Right renal cortex interstitium (tissue), 3 donors: ENCODE data around the gene EDDM3A. TPM values are rescaled to one million over a fixed set of nuclear protein-coding genes. Genes with fewer than 3 reads are reported as not detected.
"Not testable (repeated sequence)": the region's sequence is repeated elsewhere in the genome, so short reads cannot be mapped to it uniquely, and the experiment has no call there.

Source experiments
- DNase-seq, 3 donors: peaks; one replicate each; pipeline ENCODE4 v3.0.0-alpha.2; 2013; ENCODE audit warnings: low read depth in 3 of 3, low spot score in 2 of 3
- polyA plus RNA-seq, 3 donors: library from polyadenylated mRNA; unstranded; fragments of 120-200 nt; gene quantifications; one replicate each; pipeline ENCODE4 v1.2.1, GENCODE V29; 2013; ENCODE audit not compliant: insufficient read length in 3 of 3

EDDM3A gene
- polyA plus RNA-seq, 3 donors = 0.18 to 0.28 TPM; not detected in 1

DNA sequence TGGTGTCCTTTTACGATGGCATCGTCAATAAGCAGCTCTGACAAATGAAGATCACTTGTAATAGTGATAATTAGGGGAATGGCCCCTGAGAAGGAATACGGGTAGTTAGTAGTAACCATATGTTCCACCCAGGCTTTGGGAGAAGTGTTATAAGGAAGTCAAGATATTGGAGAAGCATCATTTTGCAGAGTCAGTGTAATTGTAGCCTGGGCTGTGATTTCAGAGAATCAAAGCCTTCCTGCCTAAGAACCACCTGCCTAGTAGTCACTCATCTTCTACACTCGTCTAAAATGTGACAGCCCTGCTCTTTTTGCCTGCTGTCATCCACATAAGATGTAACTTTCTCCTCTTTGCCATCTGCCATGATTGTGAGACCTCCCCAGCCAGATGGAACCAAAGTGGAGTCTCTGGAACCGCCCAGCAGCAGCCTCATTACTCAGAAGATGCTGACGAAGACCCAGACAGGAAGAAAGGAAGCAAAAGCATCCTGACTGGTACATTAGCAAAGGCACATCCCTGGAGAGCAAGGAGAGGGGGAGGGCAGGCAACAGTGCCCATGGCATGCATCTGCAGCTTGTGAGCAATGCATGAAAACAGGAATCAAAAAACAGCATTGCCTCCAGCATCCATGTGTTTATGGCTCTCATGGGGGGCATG, 12.6 kb upstream of the EDDM3A start:
- DNase-seq = no peak

DNA sequence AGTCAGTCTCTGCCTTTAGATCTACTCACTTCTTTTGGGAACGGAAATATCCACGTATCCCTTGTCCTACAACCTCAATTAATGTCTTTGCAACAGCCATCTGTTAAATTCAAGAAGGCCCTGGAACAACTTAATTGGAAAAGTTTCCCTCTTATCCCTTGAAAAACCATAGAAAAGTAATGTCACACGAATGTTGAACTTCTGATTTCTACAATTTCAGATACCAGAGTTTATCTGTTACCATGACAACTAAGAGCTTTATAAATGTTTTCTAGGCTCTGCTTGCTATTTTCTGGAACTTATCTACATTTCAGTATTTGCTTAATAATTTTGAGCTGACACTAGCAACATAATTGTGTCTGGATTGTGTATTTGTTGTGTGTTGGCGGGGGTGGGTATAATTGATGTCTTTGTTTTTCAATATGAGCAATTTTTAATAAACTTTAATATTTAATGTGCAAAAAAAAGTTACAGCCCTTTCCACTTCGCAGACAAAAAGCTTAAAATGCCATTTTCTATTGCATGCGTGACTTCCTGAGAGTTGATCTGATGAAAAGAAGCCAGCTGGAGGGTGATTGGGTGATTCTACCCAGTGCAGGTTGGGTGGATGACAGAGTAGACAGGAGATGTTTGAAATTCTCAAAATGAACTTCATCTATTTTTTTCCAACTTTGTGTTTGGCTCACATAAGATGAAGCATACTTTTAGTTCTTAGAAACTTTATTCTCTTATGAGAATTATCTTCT, 11.8 kb upstream of the EDDM3A start:
- DNase-seq = no peak

DNA sequence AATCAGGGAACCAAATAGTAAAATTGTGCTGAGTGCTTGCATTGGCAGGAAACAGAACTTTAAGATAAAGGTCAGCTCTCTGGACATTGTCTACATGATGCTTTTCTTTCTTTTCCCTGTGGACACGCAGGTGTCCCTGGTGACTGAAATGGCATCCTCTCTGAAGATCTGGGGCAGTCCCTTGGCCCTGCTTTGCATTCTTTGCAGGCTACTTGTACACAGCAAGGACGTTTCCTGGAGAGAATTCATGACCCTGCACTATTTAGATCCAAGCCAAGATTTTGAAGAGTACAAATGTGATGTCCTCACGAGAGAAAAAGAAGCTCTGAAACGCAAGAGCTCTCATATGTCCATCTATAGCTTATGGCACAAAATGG, 11.3 kb upstream of the EDDM3A start:
- no peak for DNase-seq

DNA sequence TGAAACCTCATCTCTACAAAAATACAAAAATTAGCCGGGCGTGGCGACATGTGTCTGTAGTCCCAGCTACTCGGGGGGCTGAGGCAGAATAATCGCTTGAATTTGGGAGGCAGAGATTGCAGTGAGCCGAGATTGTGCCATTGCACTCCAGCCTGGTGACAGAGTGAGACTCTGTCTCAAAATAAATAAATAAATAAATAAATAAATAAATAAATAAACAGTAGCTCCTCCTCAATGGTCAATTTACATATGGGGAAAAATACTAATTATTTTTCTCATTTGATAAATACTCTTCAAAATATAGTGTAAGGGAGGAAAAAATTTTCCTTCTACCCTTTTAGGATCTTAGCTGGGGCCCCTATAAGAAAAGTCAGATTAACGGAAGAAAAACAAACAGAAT, 7.4 kb upstream of the EDDM3A start:
- DNase-seq = not testable (repeated sequence)

DNA sequence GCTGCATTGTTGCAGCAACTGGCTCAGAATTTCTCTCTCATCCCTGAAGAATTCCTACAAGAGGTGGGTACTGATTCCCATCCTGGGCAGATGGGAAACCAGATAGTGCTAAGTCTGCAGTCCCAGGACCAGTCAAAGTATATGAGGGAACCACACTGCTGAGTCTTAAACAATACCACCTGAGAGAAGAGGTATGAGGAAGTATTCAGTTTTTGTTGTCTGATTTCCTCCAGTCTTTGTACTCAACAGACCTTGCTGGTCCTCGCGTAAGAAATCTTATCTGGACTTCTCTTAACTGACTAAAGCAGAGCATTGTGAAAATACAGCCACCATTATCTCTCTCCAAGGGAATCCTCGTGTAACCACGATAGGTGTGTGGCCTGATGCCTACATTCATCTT, 3.6 kb upstream of the EDDM3A start:
- no peak for DNase-seq

DNA sequence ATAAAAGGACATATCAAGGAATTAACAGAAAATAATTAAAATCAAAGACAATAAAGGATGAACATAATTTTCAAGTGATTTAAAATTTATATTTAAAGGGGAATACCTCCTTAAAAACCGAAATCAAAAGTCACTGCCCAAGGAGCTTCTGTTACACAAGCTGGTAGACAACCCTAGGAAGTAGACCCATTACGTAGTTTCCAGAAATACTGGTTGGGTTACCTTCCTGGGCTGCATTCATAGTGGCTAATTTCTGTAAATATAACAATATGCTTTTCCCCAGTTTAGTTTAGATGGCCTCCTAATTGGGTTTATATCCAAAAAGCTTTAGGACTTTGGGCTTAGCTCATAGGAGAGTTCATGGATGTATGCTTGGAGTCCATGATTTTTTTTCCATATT, 2.1 kb upstream of the EDDM3A start:
- DNase-seq = peak in 1 of 3 donors; percentile 1

DNA sequence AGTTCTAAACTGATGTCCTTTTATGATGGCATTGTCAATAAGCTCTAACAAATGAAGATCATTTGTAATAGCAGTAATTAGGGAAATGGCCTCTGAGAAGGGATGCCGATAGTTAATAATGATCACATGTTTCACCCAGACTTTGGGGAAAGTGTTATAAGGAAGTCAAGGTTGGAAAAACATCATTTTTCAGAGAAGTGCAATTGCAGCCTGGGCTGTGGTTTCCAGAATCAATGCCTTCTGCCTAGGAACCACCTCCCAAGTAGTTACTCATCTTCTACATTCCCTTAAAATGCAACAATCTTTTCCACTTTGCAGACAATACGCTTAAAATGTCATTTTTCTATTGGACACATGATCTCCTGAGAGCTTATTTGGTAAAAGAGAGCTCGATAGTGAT, 879 bp downstream of the EDDM3A start:
- DNase-seq = no peak

DNA sequence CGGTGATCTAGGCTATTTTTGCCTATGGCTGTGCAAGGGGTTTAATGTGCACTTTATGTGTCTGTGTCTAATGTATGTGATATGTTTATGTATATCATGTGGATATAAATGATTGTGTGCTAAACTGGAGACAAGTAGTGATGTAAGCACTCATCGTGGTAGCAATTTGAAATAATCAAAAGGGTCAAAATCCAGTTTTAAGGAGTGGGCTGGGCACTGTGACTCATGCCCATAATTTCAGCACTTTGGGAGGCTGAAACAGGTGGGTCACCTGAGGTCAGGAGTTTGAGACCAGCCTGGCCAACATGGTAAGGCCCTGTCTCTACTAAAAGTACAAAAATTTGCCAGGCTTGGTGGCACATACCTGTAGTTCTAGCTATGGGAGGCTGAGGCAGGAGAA, 2.8 kb downstream of the EDDM3A start:
- no peak for DNase-seq

DNA sequence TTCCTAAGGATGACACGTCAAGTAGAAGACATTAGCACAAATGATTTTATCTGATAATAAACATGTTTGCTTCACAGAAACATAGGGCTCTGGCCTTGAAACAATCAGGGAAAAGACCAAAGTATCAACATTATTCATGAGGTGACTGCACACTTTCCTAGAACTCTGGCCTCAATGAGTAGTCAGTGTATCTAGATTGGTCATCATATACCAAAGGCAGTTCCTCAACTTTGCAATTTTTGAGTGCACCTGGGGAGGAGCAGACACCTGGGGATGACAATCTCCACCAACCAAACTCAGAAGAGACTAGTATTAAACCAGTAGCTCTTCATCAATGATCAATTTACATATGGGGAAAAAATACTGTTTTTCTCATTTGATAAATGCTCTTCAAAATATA, 4.5 kb downstream of the EDDM3A start:
- no peak for DNase-seq

DNA sequence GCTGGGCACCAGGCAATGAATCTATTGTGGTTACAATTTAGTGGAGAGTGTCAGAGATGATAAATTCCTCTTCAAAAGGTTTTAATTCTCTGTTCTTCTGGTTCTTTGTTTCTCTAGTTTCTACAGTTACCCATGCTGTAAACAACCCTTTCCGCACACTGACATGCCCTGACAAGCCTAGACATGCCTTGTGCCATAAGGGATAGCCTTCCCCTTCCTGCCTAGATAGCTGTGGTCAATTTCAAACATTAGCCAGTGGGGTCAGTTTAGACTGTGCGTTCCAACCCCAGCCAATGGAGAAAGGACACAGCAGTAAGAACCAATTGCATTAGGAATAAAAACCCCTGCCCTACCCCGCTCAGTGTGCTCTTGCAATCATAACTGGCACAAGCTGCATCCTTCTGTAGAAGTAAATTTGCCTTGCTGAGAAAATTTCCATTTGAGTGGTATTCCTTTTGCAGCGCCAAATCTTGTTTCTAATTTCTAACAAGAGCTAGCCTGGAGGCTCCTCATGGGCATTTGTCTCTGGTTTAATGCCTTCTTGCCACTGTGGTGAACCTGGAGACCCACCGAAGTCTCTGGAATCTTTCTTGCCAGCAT, 6.4 kb downstream of the EDDM3A start:
- DNase-seq = no peak

DNA sequence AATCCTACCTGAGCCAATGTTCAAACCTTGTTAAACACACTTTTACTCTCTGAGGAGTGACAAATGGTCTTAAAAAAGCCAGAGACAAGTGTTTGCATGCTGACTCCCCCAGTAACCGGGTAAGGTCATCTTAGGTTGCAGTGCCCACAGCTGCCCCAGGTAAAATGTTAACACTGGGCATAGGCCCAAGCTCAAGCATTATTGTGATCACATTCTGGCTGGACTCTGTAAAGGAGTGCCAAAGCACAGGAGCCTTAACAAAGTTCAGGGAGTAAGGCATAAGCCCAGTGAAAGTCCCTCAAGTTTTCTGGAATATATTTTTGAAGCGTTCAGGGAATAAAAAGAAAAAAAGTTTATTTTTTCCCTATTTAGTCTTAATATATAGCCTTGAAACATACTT, 8.6 kb downstream of the EDDM3A start:
- no peak for DNase-seq

DNA sequence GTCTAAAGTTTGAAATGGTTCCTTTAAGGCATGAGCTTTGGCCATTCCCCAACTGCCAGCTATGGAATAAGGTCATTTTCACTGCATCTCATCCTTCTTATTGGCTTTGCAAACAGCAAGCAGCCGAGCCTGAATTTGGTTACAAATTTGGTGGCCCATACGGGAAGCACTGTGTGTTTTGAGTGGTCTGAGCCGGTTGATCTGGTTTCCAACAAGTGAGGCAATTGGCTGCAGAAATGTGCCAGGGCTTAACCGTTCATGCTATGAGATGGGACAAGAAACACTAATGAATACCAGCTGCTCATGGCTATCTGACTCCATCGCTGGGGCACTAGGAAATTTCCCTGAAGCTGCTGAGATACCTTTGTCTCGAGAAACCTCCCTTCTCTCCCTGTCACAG, 9.3 kb downstream of the EDDM3A start:
- no peak for DNase-seq

DNA sequence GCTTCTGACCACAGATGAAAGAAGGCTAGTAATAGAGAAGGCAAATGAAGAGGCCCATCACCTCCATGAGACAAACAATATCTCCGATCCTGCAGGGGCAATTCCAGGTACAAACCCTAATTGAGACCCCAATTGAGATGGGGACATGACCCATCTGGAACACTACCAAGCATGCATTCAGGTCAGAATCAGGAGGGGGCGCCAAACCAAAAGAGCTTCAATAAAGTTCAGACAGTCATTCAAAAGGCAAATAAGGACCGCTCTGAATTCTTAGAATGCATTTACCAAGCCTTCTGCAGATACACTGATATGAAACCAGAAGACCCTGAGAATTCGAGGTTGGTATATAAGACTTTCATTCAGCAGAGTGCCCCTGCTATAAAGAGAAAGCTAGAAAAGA, 12.3 kb downstream of the EDDM3A start:
- DNase-seq = no peak

DNA sequence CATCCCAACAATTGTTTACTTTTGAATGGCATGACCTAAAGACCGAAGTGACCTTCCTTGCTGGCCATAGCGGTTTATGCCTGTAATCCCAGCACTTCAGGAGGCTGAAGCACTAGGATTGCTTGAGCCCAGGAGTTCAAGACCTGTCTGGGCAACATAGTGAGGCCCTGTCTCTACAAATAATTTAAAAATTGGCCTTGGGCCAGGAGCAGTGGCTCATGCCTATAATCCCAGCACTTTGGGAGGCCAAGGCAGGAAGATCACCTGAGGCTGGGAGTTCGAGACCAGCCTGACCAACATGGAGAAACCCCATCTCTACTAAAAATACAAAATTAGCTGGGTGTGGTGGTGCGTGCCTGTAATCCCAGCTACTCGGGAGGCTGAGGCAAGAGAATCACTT, 13.8 kb downstream of the EDDM3A start:
- DNase-seq = not testable (repeated sequence)

DNA sequence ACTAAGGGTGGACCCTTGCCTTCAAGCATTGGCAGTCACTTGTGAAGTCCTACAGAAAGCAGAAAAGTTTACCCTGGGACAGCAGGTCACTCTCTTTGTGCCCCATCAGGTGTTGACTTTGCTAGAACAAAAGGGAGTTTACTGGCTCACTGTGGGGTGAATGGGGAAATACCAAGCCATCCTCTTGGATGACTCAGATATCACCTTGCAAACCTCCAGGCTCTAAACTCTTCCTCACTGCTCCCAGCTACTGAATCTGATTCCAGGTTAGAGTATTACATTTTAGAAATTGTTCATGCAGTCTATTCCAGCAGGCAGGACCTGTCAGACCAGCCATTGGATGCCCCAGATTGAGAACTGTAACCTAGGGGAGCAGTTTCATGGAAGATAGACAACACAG, 15.3 kb downstream of the EDDM3A start:
- no peak for DNase-seq

DNA sequence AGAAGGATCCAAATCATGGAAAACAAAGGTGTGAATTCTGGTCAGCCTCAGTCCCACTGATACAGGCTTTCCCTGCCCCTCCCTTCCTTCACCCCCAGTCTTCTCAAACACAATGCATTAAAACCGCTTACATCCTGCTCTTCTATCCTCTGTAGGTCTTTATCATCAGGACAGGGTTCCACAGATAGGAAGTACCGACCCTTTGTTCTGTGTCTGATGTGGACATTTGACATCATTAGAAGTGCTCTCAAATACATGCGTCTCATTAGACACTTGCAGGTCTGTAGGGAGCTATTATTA, 22.9 kb downstream of the EDDM3A start:
- DNase-seq = no peak

DNA sequence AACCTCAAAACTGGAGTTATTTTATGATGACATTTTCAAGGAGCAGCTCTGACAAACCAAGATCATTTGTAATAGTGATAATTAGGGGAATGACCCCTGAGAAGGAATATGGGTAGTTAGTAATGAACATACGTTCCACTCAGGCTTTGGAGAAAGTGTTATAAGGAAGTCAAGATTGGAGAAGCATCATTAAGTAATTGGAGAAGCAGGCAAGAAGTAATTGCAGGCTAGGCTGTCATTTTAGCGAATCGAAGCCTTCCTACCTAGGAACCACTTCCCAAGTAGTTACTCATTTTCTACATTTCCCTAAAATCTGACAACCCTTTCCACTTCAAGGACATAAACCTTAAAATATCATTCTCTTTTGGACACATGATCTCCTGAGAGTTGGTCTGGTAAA, 23.7 kb downstream of the EDDM3A start:
- no peak for DNase-seq

DNA sequence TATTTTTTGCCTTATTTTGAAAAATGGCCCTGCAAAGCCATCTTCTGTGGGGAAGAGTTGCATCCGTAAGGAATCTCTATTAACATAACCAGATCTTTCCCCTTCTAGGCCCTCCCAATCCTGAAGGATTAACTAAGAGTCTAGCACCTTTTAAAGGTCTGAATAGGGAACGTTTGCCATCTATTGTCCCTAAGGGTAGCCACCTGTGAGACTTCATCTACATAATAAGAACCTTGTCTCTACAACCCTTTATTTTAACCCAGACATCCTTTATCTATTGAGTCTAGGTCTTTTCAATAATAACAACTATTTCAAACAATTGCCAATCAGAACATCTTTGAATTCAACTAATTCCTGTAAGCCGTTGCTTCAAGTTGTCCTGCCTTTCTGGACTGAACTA, 27.0 kb downstream of the EDDM3A start:
- DNase-seq = no peak

DNA sequence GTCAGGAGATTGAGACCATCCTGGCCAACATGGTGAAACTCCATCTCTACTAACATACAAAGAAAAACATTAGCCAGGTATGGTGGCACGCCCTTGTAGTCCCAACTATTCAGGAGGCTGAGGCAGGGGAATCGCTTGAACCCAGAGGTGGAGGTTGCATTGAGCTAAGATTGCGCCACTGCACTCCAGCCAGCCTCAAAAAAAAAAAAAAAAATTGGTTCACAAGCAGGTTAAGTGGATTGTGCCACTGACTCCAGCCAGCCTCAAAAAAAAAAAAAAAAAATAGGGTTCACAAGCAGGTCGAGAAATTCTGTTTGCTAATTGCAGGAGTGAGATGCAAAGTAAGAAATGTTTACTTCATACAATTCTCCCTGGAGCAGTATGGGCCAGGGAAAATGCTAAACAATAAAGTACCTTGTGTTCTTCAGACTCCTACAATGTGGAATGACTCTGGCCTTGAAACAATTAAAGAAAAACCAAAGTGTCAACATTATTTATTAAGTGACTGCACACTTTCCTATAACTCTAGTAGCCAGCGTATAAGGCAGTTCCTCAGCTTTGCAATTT, 28.7 kb downstream of the EDDM3A start:
- DNase-seq = no peak

DNA sequence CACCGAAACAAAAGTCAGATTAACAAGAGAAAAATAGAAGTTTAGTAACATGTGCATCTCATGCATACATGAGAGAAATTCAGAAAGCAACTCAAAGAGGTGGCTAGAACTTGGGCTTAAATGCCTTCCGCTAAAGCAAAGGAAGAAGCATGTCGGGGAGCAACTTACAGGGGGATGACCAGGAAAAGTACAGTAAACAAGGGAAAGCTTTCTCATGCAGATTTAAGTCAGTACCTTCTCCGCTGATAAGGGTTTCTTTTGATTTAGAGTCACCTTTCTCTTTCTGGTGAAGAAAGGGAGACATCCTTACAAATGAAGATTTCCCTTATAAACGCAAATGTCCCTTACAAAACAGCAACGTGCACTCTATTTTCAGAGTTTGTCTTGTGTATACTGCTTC, 29.4 kb downstream of the EDDM3A start:
- DNase-seq = no peak

DNA sequence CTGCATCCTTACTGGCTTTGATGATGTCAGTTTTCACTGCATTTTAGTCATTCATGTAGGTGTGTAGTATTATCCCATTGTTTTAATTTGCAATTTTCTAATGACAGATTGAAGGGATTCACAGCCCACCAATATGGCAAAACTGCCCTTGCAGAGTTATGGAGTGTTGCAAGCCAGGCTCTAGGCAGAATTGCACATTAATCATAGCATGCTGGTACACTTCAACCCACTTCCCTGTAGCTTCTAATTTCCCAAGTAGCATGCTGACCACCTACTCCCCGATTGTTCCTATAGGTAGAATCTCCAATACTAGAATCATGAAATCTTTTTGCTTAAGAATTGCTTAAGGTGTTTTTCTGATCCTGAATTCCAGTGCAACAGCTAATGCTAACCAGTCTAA, 30.2 kb downstream of the EDDM3A start:
- DNase-seq = no peak

DNA sequence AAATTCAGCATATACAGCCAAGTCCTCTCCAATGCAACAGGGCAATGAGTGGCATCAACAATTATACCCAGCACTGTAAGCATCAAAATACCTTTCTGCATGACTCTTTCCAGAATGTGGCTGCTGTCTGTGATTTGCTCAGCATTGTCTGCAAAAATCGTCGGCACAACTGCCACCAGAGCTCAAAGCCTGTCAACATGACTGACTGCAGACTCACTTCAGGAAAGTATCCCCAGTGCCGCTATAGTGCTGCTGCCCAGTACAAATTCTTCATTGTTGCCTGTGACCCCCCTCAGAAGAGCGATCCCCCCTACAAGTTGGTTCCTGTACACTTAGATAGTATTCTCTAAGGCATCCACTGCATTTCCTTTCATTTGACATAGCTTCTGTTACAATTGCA, 36.1 kb downstream of the EDDM3A start:
- DNase-seq = no peak
